ENCODE results near the gene SLC17A3. TPM values are rescaled to one million over a fixed set of nuclear protein-coding genes. Genes with fewer than 3 reads are reported as not detected.

The SLC17A3 gene
- total RNA-seq, 4 donors from 2014 or later, result not detected

GRCh38 chr6:25898289-25898977, 24.4 kb upstream of the SLC17A3 start:
- intact Hi-C loops (cut with DNase I; ENCODE audit: low total_unique reads), result no loop called here

GRCh38 chr6:25896252-25896651, 22.2 kb upstream of the SLC17A3 start:
- TF ChIP-seq POLR2A (IDR thresholded peaks at IDR 0.05) (no peak), CTCF (IDR thresholded peaks at IDR 0.05) (no peak)
- intact Hi-C loops (cut with DNase I; ENCODE audit: low total_unique reads), result no loop called here
- H3K27me3 ChIP-seq, result no peaks in the 10 kb centered on the region

More at GRCh38 chr6:25898289-25898977, 24.4 kb upstream of the SLC17A3 start:
- no peak for DNase-seq
- Histone ChIP-seq H3K4me3 (no peak overlapping the region), H3K4me1 (no peaks in the 10 kb centered on the region), H3K9me3 (no peaks in the 10 kb centered on the region), H3K27me3 (no peaks in the 10 kb centered on the region), H3K36me3 (no peaks in the 10 kb centered on the region), H3K27ac (no peak overlapping the region)
- TF ChIP-seq CTCF (IDR thresholded peaks at IDR 0.05) (no peak), POLR2A (IDR thresholded peaks at IDR 0.05) (no peak)

DNA sequence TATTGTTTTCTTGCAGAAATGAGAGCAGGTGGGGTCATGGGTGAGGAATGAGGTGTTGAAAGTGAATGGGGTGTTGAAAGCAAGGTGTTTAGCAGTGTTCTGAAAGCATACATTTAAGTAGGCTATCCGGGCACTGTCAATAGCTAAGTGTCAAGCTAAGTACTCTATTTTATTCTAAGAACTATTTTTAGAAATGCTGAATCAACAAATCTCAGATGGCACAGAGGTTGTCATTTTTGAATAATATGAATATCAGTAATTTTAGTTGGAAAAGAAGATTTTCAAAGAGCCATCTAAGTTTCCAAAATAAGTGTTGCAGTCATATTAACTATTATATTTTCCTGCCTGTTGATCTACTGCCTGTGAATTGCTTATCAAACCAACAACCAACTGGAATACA, 21.7 kb upstream of the SLC17A3 start:
- Histone ChIP-seq H3K27ac (no peak overlapping the region), H3K27me3 (no peaks in the 10 kb centered on the region), H3K9me3 (no peaks in the 10 kb centered on the region), H3K4me3 (no peak overlapping the region), H3K4me1 (no peaks in the 10 kb centered on the region), H3K36me3 (no peaks in the 10 kb centered on the region)
- no peak for TF ChIP-seq POLR2A (IDR thresholded peaks at IDR 0.05)
- no peak for TF ChIP-seq CTCF (IDR thresholded peaks at IDR 0.05)
- no peak for DNase-seq
- intact Hi-C loops (cut with DNase I; ENCODE audit: low total_unique reads), result no loop called here

More at GRCh38 chr6:25896252-25896651, 22.2 kb upstream of the SLC17A3 start:
- Histone ChIP-seq H3K4me1 (no peaks in the 10 kb centered on the region), H3K4me3 (no peak overlapping the region), H3K36me3 (no peaks in the 10 kb centered on the region), H3K9me3 (no peaks in the 10 kb centered on the region), H3K27ac (no peak overlapping the region)
- DNase-seq, result no peak

DNA sequence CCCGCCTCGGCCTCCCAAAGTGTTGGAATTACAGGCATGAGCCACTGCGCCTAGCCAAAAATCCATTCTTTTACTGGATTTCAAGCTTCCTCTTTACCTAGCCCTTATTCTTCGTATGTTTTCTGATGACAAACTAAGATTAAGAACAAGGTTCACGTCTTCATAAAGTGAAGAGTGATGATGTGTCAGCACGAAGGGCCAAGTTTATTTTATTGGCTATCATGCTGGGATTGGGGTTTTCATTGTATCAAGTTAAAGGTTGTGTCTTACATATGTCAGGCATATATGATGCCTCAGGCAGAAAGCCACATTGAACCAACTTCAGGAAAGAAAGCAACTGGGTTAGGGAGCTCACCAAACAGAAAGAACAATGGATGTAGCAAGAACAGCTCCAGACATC, 19.7 kb upstream of the SLC17A3 start:
- Histone ChIP-seq H3K4me3 (no peak overlapping the region), H3K36me3 (no peaks in the 10 kb centered on the region), H3K27me3 (no peaks in the 10 kb centered on the region), H3K9me3 (no peaks in the 10 kb centered on the region), H3K4me1 (no peaks in the 10 kb centered on the region), H3K27ac (no peak overlapping the region)
- intact Hi-C loops (cut with DNase I; ENCODE audit: low total_unique reads), result no loop called here
- DNase-seq, result no peak
- TF ChIP-seq POLR2A (IDR thresholded peaks at IDR 0.05) (no peak), CTCF (IDR thresholded peaks at IDR 0.05) (no peak)

DNA sequence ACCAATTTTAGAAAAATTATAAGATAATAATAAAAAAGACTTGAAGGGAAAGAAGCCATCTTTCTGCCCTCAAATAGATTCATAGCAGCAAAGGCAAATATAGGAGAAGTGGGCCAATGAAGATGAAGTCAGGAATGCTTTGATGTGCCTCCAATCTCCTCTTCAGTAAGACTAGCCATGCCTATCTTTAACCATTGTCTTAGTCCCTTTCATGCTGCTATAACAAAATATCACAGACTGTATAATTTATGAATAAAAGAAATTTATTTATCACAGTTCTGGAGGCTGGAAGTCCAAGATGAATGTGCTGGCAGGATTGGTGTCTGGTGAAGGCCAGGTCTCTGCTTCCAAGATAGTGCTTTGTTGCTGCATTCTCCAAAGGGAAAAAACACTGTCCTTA, 18.8 kb upstream of the SLC17A3 start:
- Histone ChIP-seq H3K9me3 (no peaks in the 10 kb centered on the region), H3K36me3 (no peaks in the 10 kb centered on the region), H3K4me1 (no peaks in the 10 kb centered on the region), H3K27ac (no peak overlapping the region), H3K4me3 (no peak overlapping the region), H3K27me3 (no peaks in the 10 kb centered on the region)
- no peak for TF ChIP-seq POLR2A (IDR thresholded peaks at IDR 0.05)
- no peak for TF ChIP-seq CTCF (IDR thresholded peaks at IDR 0.05)
- intact Hi-C loops (cut with DNase I; ENCODE audit: low total_unique reads), result no loop called here
- no peak for DNase-seq

Measured in uterus (tissue), 4 donors.